Measurements from ENCODE around the gene GEMIN7.
A peak's percentile ranks its signal among the peaks of the same experiment; 100 is the strongest.

- TF ChIP-seq MXI1 (conservative IDR thresholded peaks at IDR 0.05; ENCODE audit: poor library complexity, severe bottlenecking), result peak; percentile 90
- peak; percentile 36 for TF ChIP-seq REST (IDR thresholded peaks at IDR 0.05; ENCODE audit: borderline replicate concordance)
Observed at GRCh38 chr19:45038931-45039893, 39.8 kb upstream of the GEMIN7 start, which contains the start of gene CLASRP.
